NOMO-1 (cell line): Measurements from ENCODE around the gene MTCL1.

Source experiments
- DNase-seq, 2 experiments: peaks; one replicate each; lab custom pipeline; 2025; ENCODE audit not compliant: unreplicated experiment in 2 of 2; lab: John Stamatoyannopoulos, UW

MTCL1 gene

DNA sequence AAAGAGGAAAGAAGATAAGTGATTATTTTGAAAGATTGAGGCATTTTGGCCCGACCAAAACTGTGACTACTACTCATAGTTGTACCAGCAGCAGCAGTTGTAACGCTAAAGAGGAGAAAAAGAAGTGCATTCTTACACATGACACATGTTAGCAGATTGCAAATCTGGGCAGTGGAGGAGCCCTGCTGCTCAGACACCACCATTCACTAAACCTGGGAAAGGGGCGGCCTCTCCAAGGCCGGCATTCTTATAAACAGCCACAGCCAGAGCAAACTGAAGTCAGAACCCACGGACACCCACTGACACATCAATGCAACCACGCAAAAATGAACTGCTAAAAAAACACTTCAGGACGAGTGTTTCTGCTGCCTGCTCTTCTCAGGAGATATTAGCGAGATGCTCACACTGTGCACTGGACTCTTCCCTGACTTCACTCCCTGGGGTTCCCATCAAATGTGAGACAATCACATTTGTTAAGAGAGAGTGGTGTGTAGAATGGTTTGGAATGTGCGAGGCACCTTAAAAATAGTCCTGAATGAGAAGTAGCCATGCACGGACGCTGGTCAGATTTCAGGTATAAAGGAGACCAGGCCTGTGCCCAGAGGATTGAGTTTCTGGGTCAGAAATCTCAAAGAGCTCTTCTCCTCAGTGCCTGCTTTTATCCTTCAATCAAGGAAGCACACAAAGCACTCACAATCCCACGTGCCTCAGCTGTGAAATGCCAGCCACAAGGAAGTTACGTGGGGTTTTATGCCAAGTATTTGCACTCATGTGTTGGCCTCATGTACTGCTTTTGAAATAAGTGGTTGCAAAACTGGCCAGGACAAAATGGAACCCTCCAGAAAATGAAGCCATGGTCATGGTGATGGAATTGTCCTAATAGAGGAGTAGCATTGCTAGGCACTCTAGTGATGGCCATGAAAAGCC, 83.4 kb downstream of the MTCL1 start:
- no peak for DNase-seq

DNA sequence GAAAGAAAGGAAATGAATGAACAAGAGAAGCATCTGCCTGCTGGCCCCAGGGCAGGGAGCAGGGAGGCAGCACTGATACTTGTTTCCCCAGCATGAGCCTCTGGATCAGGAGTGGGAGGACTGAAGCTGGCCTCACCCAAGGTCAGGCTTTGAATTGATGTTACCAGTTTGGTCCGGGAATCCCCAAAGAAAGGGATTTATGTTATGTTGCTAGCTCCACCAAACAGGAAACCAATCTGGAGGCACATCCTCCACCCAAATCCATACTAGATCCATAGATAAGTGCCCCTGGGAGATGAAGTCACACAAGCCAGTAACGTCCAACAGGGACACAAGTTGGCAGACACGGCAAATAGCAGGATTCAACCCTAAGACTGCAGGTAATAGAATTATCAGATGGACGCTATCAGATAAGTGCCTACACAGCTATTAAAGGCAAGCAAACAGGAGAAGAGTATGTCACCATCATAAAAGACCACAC, 85.9 kb downstream of the MTCL1 start:
- DNase-seq = no peak

DNA sequence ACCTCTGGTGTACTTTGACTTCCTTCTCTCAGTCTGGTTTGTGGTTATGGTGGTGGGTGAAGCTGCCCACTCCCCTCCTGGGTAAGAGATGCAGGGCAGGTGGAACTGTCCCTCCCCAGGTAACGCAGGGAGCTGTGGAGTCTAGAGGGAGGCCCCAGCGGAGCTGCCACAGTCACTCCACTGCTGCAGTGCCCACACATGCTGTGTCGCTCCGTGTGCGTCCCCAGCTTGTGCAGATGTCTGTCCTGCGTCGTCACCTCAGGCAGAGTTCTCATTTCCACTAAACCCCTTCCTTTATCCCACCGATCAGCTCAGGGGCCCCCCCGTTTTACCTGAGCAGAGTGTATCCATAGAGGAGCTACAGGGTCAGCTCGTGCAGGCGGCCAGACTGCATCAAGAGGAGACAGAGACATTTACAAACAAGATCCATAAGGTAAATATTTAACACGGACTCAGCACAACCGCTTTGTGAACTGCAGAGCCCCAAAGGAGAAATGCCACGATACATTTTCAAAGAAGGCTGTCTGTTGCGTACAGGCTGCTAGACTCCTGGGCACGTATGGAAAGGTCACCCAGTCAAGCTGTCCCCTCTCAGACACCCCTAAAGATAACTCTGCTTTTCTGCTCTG, 87.4 kb downstream of the MTCL1 start:
- DNase-seq = no peak

DNA sequence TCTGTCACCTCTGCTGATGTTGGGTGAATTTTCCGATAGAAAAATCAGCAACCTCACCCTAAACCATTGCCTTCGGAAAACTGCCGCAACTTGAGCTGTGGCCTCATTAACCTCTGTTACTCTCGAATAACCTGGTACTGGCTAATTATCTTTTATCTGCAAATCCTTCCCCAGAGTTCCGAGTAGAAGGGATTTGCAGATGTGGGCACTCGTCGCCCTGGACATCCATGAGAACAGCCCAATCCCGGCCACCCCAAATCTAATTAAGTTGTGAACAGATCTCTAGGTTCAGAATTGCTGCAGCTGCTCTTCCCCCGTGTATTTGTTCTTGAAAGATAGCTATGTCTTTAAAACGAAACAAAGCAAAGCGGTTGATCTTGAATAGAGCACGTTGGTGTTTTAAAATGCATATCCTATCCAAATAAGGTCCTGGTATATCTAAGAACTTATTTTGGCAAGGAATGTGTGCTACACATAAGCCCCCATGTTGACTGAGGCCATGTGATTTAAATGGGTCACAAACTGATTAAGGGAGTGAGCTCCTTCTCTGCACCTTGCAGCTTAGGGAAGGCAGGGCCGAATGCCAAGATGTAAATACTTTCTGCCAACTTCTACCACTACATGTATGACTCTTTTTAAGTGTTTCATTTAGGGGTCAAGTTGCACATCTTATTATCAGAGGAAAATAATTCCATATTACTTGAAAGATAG, 88.2 kb downstream of the MTCL1 start:
- no peak for DNase-seq

DNA sequence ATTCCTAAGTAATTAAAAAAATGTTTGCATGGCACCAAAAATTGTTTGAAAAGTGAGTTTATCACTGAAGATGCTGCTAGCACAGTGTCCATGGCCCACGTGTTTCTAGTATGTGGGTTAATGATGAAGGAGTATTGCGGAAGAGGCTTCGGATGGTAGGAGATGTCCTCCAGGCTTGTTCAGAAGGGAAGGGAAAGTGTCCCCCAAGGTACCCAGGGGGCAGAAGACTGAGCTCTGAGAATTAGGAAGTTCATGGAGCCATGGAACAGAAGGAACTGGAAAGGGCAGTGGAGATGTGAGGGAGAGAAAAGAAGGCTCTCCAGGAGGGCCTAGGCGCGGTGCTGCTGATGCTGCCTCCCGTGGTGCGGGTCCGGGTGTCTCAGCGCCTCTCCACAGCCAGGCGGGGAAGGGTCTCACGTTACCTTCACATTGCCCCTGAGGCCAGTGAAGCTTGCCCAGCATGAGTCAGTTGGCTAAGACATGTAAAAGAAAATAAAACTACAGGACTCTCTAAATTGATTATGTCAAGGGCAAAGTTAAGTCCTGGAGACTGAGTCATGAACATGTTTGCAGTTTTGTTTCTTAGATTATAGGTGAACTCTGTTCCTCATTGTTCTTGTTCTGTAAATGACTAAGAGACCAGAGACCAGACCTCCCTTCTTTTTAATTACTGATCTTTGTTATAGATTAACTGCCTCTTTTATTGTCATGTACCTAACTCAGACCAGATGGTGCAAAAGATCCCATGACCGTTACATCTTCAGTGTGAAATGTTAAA, 89.0 kb downstream of the MTCL1 start:
- DNase-seq = no peak

DNA sequence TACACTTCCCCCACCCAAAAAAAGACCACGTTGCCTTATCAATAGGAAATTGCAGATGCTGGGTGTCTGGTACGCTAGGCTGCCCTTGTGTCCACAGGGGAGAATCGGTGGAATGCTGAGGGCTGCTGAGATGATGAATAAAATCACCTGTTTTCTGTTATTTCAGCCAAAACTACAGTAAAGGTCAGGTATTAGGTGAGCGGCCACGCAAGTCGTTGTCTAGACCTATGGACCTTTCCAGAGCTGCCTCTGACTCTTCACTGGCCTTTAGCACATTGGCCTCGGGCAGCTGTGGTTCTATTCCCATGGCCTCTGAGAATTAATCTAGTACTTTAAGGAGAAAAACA, 89.6 kb downstream of the MTCL1 start:
- DNase-seq = no peak

DNA sequence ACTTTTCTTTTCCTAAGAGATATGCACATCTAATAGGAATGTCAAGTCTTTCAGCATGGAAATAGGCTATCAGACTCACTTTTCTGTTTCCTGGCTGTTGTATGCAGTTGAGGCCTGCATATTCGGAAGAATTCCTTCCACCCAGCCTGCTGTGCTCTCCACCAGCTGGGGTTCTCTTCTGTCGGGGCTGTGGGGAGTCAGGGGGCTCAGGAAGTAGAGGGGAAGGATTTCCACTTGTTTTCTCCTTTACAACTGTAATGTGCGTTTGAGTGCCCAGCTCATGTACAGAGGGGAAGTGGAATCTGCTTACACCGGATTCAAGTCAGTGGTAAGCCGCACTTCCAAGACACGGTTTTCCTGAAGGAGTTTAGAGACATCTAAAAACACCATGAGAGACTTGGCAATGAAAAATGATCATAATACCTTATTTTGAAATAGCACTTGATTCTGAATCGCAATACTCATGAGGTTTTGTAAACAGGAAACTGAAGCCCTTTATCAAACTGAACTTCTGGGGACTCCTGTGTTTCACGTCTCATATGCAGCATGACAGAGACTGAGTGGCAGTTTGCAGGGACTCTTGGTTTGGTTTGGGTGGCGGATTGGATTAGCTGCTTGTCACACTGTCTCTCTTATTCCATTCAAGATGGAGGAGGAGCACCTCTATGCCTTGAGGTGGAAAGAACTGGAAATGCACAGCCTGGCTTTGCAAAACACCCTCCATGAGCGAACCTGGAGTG, 90.4 kb downstream of the MTCL1 start:
- DNase-seq = no peak

DNA sequence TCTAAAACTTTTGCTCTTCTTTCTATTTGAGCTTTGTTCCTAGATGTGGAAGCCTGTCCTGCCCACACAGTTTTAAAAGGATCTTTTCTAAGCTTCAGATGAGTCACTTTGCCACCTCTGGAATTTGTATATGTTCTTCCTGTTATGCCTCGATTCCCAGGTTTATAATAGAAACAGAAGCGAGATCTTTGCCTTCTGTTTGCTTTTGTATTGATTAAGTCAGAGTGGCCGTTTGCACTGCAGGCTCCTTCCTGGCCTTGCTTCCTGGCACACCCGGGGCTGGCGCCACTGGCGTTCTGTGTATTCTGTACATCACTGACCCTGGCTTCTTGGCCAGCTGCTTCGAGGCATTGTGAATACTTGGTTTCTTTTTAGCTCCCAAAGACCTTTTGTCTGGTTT, 91.8 kb downstream of the MTCL1 start:
- no peak for DNase-seq

DNA sequence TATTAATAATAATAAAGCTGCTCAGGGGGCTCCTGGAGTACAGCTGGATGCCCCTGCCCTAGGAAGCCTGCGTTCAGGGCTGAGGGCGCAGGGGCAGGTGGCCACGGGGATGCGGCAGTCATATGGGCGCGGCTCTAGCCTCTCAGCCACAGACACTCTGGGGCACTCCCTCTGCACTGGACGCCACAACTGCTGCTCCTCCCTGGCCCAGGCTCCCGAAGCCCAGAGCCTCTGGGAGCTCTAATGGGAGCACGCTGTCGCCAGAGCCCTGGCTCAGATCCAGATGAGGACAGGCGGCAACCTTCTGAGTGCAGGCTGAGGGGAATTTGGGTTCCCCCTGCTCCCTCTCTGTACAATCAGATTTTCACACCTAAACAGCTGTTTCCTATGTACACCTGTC, 93.6 kb downstream of the MTCL1 start:
- DNase-seq = no peak

DNA sequence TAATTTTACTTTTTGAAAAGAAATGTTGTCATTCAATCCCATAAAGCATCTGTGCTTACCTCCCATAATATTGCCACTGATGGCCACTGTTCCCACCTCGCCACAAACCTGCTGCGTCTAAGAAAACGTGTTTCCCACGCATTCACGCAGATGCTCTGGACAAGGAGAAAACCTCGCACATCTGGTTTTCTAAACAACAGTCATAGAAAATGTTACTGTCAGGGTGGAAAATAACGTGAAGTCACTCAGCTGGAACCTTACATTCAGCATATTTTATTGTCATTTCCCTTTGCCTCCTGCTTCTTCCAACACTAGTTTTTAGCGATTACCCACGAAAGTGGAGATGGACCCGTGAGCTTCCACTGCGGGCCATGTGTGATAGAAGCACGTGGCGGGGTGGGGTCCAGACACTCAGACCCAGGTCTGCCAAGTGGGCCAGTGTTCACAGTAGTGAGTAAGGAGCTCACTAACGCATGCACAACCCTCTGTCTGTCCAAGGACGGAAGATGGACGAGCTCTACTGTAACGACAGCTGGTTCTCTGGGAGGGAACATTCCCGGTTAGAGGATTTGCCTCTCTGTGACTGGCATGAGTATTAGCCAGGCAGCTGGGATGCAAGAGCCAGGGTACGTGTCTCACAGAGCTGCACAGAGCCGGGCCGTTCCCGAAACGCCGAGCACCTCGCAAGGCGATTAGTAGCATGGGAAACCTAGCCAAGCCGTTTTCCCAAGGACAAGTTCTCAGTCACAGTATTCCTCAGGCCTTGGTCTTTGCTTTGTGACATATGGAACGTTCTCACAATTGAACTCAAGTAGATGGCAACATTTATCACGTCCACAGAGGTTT, 94.5 kb downstream of the MTCL1 start:
- no peak for DNase-seq

DNA sequence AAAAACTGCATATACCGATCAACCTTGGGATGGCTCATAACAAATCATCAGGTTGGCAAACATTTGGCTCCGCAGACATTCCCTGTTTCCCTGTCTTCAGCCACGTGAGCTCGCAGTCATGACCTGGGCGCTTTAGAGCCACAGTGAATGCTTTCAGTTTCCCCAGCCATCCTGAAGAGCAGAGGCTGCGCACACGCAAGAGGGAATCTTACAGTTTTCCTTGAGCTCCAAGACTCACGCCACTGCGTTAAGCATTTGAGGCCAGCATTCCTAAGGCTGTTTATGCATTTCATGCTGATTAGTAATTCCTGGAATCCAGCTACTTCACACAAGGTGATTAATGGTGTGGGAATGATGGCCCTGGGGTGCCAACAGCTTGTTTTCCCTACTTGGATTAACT, 95.1 kb downstream of the MTCL1 start:
- no peak for DNase-seq

DNA sequence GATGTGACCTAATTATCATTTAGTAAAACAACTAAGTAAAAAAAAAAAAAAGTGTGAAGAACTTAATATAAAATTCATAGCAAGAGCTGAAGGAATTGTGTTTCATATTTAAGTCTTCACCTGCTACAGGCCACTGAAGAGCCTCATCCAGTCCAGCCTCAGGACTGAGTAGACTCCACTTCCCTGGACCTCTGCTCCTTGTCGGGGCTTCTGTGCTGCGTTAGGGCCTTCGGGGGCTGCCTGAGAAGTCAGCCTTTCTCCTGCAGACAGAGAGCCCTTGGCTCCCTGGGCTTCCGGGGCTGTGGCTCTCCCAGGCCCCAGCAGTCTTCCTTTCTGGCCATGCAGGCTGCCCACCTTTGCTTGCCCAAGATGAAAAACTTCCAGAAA, 95.5 kb downstream of the MTCL1 start:
- DNase-seq = no peak

DNA sequence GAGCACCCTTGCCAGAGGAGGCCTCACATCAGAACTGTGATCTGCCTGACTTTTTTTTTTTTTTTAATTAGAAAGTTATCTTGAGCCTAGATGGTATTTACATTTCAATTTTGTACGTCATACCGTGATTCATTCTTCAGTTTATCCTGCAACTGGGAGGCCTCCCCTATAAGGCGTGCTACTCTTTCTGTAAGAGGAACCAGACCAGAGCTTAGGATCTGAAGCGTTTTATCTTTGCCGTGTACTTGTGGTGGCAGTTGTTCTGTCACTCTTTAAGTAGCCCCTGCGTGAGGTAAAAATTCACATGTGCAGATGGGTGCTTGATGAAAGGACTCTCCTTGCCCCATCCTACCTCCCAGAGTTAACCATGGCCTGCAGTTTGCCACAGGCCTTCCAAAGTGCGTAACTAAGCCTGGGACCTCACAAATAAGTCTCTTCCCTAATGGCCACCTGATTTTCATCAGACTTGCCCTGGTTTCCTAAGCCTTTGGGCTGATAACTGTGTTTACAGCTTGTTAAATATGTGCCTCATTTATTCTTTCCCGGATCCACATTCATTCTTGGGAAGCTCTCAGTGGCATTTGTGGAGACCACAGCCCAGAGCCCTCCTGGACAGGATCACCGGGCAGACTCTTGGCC, 96.0 kb downstream of the MTCL1 start:
- no peak for DNase-seq

DNA sequence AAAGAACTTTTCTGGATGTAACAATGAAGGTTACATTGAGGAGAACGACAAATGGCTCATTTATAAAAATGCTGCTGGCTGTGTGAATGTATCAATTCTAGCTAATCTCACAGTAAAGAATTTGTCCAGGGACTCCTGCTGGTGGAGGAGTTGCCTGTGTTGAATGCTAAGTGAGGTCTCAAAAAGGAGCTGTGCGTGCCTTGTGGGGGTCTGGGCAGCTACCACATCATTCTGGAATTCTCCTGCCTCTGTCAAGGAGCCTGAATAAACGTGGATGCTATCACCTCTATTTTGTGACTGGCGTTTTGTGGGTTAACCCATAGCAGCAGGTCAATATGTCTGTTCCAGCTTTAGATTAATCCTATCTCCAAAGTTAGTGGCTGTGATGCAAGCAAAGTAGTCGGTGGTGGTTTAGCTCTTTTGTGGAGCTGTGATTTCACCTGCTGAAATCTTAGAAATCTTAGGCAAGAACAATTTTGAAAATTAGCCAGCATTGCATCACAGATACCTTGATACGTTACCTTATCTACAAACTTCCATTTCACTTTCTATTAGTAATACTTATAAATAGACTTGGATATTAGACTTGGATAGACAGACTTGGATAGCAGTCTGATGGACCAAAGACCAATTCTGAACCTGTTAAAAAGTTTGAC, 96.8 kb downstream of the MTCL1 start:
- DNase-seq = no peak

DNA sequence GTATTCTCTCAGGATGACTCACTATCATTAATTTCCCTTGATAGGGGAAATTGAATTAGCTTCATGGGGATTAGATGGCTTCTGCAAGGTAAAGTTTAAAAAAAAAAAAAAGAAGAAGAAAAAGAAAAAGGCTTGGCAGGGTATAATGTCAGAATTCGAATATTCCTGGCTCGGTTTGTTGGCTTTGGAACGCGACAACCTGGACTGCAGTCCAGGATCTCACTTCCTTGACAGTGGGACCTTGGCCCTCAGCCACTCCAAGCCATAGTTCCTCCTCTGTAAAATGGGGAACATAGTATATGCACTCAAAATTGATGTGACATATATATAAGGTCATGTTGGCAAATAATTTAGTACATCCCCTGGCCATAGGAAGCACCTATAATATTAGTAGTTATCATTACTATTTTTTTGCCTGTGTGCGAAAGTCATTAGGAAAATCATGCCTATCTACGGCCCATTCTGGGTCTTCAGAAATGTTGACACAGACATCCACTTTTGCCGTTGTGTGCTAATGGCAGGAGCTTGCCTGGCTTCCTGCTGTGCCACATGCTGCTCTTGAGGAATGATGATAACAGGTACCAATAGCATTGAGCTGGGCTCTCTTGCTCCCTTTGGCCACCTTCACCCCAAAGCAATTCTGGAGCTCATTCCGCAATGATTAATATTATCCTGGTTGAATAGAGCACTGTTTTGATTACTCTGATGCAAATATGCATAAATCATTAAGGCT, 97.9 kb downstream of the MTCL1 start:
- no peak for DNase-seq

DNA sequence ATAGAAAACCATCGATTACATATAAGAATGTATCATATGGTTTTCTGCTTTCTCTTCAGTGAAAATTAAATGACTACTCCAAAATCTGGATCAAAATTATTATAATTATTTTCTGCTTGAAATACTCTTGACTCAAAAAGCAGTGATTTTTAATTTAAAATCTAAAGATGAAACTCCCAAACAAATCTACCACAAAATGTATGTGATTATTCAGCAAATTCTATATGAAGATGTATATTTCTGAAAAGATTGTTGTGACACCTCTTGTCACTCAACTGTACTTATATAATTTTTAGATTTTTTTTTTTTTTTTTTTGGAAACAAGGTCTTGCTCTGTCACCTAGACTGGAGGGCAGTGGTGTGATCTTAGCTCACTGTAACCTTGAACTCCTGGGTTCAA, 98.6 kb downstream of the MTCL1 start:
- DNase-seq = no peak

DNA sequence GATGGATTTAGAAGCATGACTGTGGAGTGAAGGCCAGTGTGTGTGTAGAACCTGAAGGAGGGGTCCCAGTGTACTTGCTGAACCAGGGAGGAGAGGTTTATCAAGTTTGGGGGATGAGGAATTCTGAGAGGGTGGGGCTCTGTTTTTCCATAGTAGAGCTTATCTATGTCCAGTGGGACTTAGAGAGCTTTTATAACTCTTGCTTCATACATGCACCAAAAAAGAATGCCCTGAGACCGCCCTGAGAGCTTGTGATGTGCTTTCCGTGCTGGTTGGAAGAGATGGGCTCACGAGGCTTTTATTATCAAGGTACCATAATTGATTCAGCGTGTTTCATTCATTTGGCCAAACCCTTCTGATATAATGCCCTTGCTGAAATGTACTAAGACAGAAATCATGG, 100.2 kb downstream of the MTCL1 start:
- no peak for DNase-seq
